ELF-1 (cell line): Measurements from ENCODE around the gene TGFBI.

Experiments
- DNase-seq: peaks from one replicate; pipeline ENCODE4 v3.0.0-alpha.2; 2016; ENCODE audit warnings: low read depth, low spot score

Gene TGFBI

DNA sequence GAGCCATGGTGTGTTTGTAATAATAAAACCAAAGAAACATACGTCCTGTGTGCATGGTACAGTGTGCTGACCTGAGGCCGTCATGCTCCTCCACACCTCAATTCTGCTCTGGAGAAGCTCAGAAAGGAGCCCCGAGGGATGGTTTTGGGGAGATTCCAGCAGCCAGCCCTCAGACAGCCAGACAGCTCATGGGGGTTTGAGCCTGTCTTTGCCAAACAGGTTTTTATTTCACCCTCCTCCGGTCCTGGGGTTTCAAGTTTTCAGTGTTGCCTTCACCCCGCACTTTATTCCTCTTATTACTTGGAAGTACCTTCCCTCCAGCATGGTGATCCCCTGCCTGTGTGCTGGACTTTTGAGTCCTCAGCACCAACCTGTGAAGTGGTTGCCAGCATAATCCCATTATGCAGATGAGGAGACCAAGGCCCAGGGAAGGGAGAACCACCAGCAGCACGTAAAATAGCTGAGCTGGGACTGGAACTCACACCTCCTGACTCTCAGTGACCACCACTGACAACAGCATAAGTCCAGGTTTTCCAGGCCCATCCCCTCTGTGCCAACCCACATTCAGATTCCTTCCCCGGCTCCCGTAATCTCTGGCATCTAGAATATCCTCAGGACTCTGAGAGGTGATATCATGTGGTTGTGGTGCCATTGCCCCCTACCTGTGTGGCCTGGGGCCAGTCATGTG, 35.1 kb downstream of the TGFBI start:
- no peak for DNase-seq

DNA sequence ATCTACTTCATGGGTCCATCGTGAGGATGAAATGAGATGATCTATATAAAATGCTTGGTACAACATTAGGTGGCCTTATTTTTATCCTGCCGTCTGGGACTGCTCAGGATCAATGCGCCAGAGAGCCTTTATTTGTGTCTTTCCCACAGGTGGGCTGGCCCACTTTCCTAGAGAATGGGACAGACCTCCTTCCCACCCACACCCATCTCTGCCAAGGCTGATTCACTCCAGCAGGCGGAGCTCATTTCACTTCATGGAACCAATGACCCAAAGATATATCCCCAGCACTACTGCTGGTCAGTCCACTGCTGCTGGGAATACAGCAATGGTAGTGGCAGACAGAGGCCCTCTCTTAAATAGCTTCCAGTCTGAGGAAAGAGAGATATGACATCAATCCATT, 35.7 kb downstream of the TGFBI start:
- no peak for DNase-seq

GRCh38 chr5:136065588-136065987, 36.8 kb downstream of the TGFBI start:
- no peak for DNase-seq

DNA sequence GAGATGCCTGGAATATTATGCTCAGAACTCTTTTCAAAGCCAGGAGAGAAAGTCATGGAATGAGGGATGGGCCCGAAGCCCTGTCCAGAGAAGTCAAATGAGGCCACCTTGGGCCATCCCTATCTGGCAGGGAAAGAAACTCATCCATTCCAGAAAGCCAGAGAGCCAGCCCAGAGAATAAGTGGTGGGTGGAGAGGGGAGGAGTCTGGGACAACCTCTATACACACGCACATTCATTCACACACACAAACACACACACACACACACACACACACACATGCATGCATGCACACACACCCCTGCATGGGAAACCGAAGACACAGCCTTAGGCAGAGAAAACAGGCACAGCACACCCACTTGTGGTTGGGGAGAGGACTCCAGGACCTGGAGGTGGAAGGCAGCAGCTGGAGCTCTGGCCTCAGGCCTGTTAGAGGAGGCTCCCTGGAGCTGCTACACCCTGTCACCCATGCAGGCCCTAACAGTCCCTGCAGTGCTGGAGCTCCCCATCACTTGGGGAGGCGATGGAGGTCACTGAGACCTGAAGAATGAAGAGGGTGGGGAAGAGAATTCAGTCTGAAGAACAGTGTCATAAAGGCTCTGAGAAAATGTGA, 38.0 kb downstream of the TGFBI start:
- no peak for DNase-seq

- no peak for DNase-seq
Observed at GRCh38 chr5:136067422-136067821, 38.6 kb downstream of the TGFBI start.

- DNase-seq = no peak
Observed at GRCh38 chr5:136070486-136071285, 41.9 kb downstream of the TGFBI start.

- no peak for DNase-seq
Observed at GRCh38 chr5:136073714-136074529, 45.1 kb downstream of the TGFBI start.

- DNase-seq = no peak
Observed at GRCh38 chr5:136075466-136075891, 46.7 kb downstream of the TGFBI start.

GRCh38 chr5:136076067-136076466, 47.3 kb downstream of the TGFBI start:
- DNase-seq = no peak

DNA sequence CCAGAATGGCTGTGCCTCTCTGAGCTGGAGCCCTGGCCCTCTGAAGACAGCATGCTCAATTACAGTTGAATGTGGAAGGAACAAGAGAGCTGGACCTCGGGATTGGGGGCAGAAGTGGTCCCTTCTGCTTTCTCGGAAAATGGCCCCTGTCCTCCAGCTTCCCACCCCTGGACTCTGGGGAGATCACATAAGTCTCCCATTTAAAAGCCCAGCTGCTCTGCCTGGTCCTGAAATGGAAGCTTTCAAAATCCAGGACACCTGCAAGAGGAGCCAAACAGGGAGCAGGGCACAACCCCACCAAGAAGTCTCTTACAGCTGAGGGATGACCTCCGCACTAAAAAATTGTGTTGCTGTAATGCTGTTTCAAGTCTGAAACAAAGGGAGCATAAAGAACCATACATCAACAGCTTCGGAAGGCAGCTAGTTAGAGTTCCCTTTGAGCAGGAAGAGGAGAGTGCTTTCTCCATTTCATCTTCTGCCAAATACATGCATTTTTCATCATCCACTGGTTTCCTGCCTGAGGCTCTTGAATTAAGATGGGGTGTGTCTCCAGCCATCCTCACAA, 48.2 kb downstream of the TGFBI start:
- no peak for DNase-seq

- no peak for DNase-seq
Observed at GRCh38 chr5:136079195-136079985, 50.6 kb downstream of the TGFBI start.

- DNase-seq = no peak
Observed at GRCh38 chr5:136080113-136080482, 51.3 kb downstream of the TGFBI start.

- no peak for DNase-seq
Observed at GRCh38 chr5:136080483-136081216, 51.9 kb downstream of the TGFBI start.

DNA sequence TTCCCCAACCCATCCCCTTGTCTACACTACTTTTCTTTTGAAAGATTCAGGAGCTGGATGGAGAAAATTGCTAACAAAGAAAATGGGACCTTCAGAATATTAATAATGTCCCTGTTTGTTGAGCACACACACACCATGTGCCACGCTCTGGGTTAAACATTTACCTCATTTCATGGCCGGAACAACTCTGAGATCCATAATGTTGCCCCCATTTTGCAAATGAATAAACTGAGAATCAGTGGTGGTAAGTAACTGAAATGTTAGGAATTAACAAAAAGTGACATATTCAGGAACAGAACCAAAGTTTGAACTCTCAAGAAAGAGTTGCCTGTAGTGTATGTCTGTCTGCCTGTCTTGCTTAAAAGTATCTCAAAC, 52.4 kb downstream of the TGFBI start:
- DNase-seq = no peak

- DNase-seq = peak; percentile 84
Observed at GRCh38 chr5:136082390-136083193, 53.8 kb downstream of the TGFBI start.

DNA sequence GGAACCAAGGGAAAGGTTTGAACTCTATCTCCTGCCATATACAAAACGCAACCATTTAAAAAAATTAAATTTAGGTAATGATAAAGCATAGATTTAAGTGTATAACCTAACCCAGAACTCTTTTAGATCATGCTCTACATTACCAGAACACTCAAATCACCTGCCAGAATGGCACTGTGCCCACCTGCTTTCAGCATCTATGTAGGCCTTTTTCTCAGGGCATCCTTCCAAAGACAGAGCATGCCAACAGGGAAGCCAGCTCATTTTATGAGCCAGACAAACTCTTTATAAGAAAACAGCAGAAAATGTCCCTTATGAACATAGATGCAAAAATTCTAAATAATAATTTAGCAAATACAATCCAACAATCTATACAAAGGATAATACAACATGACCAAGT, 55.9 kb downstream of the TGFBI start:
- DNase-seq = no peak

GRCh38 chr5:136086783-136087566, 58.2 kb downstream of the TGFBI start:
- DNase-seq = no peak
